PC-3 (cell line): ENCODE results near the gene TMEM108. TPM values are rescaled to one million over a fixed set of nuclear protein-coding genes. Genes with fewer than 3 reads are reported as not detected.

Experiments used
- ATAC-seq: fragments of 200-7000 bp; cut with Tn5 transposase; 2 replicates; pipeline ENCODE4 v1.9.1; 2020; ENCODE audit warnings: mild to moderate bottlenecking, moderate library complexity
- BruUV-seq: library from RNA; stranded (reverse); fragments of 400-500 nt; replicated peaks from 2 replicates; lab custom pipeline; 2021; lab: Mats Ljungman, UMichigan
- CTCF ChIA-PET: fragments of 300-600 bp; sonication (Branson Sonifier 250); formaldehyde crosslinking; loops from one replicate; lab custom pipeline; 2022; ENCODE audit warnings: antibody characterized with exemption; lab: Charles Lee
- POLR2A ChIA-PET: fragments of 300-600 bp; sonication (Branson Sonifier 250); formaldehyde crosslinking; loops from one replicate; lab custom pipeline; 2022; ENCODE audit warnings: antibody characterized with exemption; ENCODE audit not compliant: unreplicated experiment; lab: Charles Lee
- DNase-seq: peaks from one replicate; pipeline ENCODE4 v3.0.0-alpha.2; 2015
- H2AFZ ChIP-seq: fragments of 300-600 bp; sonication (generic); 2 replicates; pipeline ENCODE4 v1.6.0; 2016; ENCODE audit warnings: antibody characterized with exemption, low read length
- H3F3A ChIP-seq: fragments of 300-600 bp; sonication (generic); one replicate; pipeline ENCODE4 v1.6.0; 2017; ENCODE audit warnings: antibody characterized with exemption, low read length, control low read depth, mild to moderate bottlenecking; ENCODE audit not compliant: unreplicated experiment
- H3K27ac ChIP-seq: fragments of 300-600 bp; sonication (generic); 2 replicates; pipeline ENCODE4 v1.5.1; 2016; ENCODE audit warnings: mild to moderate bottlenecking, low read length
- H3K27me3 ChIP-seq: fragments of 300-600 bp; sonication (generic); 2 replicates; pipeline ENCODE4 v1.6.1; 2016; ENCODE audit warnings: low read length, mixed read lengths
- H3K36me3 ChIP-seq: fragments of 300-600 bp; sonication (generic); 2 replicates; pipeline ENCODE4 v1.6.1; 2016; ENCODE audit warnings: low read depth, mixed run types, low read length, mixed read lengths
- H3K4me1 ChIP-seq: fragments of 300-600 bp; sonication (generic); 2 replicates; pipeline ENCODE4 v1.5.1; 2016; ENCODE audit warnings: low read length; ENCODE audit not compliant: insufficient read depth
- H3K4me2 ChIP-seq: fragments of 300-600 bp; sonication (generic); 2 replicates; pipeline ENCODE4 v1.6.0; 2016; ENCODE audit warnings: low read length
- H3K4me3 ChIP-seq: fragments of 300-600 bp; sonication (generic); 2 replicates; pipeline ENCODE4 v1.5.1; 2016; ENCODE audit warnings: mild to moderate bottlenecking, low read length, mixed read lengths
- H3K79me2 ChIP-seq: fragments of 300-600 bp; sonication (generic); 2 replicates; pipeline ENCODE4 v1.6.1; 2017; ENCODE audit warnings: low read length, mixed read lengths
- H3K9ac ChIP-seq: fragments of 300-600 bp; sonication (generic); 2 replicates; pipeline ENCODE4 v1.6.0; 2016; ENCODE audit warnings: mild to moderate bottlenecking, low read length
- H3K9me2 ChIP-seq: fragments of 300-600 bp; sonication (generic); replicated peaks from 2 replicates; pipeline ENCODE4 v1.6.1; 2016; ENCODE audit warnings: mixed run types, low read length, mixed read lengths
- H3K9me3 ChIP-seq: fragments of 300-600 bp; sonication (generic); 2 replicates; pipeline ENCODE4 v1.6.1; 2016; ENCODE audit warnings: low read length, mixed read lengths
- H4K20me1 ChIP-seq: fragments of 300-600 bp; sonication (generic); 2 replicates; pipeline ENCODE4 v1.6.1; 2016; ENCODE audit warnings: low read length, mixed read lengths
- CTCF ChIP-seq: fragments of 300-600 bp; sonication (generic); conservative IDR thresholded peaks from 2 replicates; pipeline ENCODE4 v1.5.1; 2017; ENCODE audit warnings: antibody characterized with exemption, low read depth, mild to moderate bottlenecking, low read length
- EZH2 ChIP-seq: fragments of 300-600 bp; sonication (generic); IDR thresholded peaks from one replicate; pipeline ENCODE4 v1.6.1; 2017; ENCODE audit warnings: antibody characterized with exemption, mild to moderate bottlenecking, low read length; ENCODE audit not compliant: unreplicated experiment
- EZH2phosphoT487 ChIP-seq: fragments of 300-600 bp; sonication (generic); IDR thresholded peaks from 2 replicates; pipeline ENCODE4 v1.6.1; 2018; ENCODE audit warnings: mild to moderate bottlenecking, antibody characterized with exemption, low read length, borderline replicate concordance
- intact Hi-C: fragments of 100-400 bp; cut with micrococcal nuclease; formaldehyde crosslinking; loops from 2 replicates; pipeline ENCODE4 v1.9.0; 2023
- total RNA-seq: library from RNA; depleted of rRNA; stranded (reverse); fragments of >200 nt; gene quantifications from 2 replicates; pipeline ENCODE4 v1.2.3, GENCODE V29; 2014

TMEM108 gene
- total RNA-seq, 1 experiment from 2014 or later, result not detected

GRCh38 chr3:133153382-133153781, 115.2 kb downstream of the TMEM108 start:
- no peaks in the 10 kb centered on the region for H3K4me1 ChIP-seq
- no peaks in the 10 kb centered on the region for H4K20me1 ChIP-seq
- TF ChIP-seq CTCF (no peak), EZH2 (no peak), EZH2phosphoT487 (no peak)
- DNase-seq, result no peak
- CTCF ChIA-PET, result no interaction called here
- H3K9me3 ChIP-seq, result no peaks in the 10 kb centered on the region
- no TSS peak for BruUV-seq
- no peak overlapping the region for H3K27ac ChIP-seq
- H3K36me3 ChIP-seq, result no peaks in the 10 kb centered on the region
- no peak overlapping the region for H3K4me3 ChIP-seq
- H3K9ac ChIP-seq, result no peak overlapping the region
- H3F3A ChIP-seq, result no peaks in the 10 kb centered on the region
- POLR2A ChIA-PET, result no interaction called here
- H3K4me2 ChIP-seq, result no peak overlapping the region
- no peak for ATAC-seq
- H3K27me3 ChIP-seq, result no peaks in the 10 kb centered on the region
- intact Hi-C loops, result no loop called here
- no peak overlapping the region for H2AFZ ChIP-seq
- no peaks in the 10 kb centered on the region for H3K9me2 ChIP-seq
- H3K79me2 ChIP-seq, result no peaks in the 10 kb centered on the region

GRCh38 chr3:133157716-133158115, 119.5 kb downstream of the TMEM108 start:
- Histone ChIP-seq H3K9ac (no peak overlapping the region), H3F3A (no peaks in the 10 kb centered on the region), H3K4me2 (no peak overlapping the region), H3K27me3 (no peaks in the 10 kb centered on the region), H4K20me1 (no peaks in the 10 kb centered on the region), H3K4me3 (no peak overlapping the region), H3K9me2 (no peaks in the 10 kb centered on the region), H3K27ac (no peak overlapping the region), H2AFZ (no peak overlapping the region), H3K79me2 (no peaks in the 10 kb centered on the region), H3K4me1 (no peaks in the 10 kb centered on the region), H3K9me3 (no peaks in the 10 kb centered on the region), H3K36me3 (no peaks in the 10 kb centered on the region)
- TF ChIP-seq CTCF, result no peak
- TF ChIP-seq EZH2, result no peak
- TF ChIP-seq EZH2phosphoT487, result no peak
- no peak for ATAC-seq
- ChIA-PET POLR2A (no interaction called here), CTCF (no interaction called here)
- DNase-seq, result no peak
- BruUV-seq, result no TSS peak
- intact Hi-C loops, result no loop called here

- BruUV-seq, result no TSS peak
- no peaks in the 10 kb centered on the region for H4K20me1 ChIP-seq
- DNase-seq, result no peak
- H3K9me3 ChIP-seq, result no peaks in the 10 kb centered on the region
- POLR2A ChIA-PET, result no interaction called here
- TF ChIP-seq CTCF (no peak), EZH2 (no peak), EZH2phosphoT487 (no peak)
- H3K4me2 ChIP-seq, result no peak overlapping the region
- no peak overlapping the region for H3K27ac ChIP-seq
- CTCF ChIA-PET, result no interaction called here
- no peaks in the 10 kb centered on the region for H3K9me2 ChIP-seq
- intact Hi-C loops, result no loop called here
- H3F3A ChIP-seq, result no peaks in the 10 kb centered on the region
- no peaks in the 10 kb centered on the region for H3K79me2 ChIP-seq
- no peaks in the 10 kb centered on the region for H3K4me1 ChIP-seq
- H3K4me3 ChIP-seq, result no peak overlapping the region
- H2AFZ ChIP-seq, result no peak overlapping the region
- no peaks in the 10 kb centered on the region for H3K27me3 ChIP-seq
- no peak for ATAC-seq
- no peak overlapping the region for H3K9ac ChIP-seq
- no peaks in the 10 kb centered on the region for H3K36me3 ChIP-seq
Measured at GRCh38 chr3:133158686-133159085, 120.5 kb downstream of the TMEM108 start.
